Measurements from ENCODE around the gene GPRC5B.

The GPRC5B gene

DNA sequence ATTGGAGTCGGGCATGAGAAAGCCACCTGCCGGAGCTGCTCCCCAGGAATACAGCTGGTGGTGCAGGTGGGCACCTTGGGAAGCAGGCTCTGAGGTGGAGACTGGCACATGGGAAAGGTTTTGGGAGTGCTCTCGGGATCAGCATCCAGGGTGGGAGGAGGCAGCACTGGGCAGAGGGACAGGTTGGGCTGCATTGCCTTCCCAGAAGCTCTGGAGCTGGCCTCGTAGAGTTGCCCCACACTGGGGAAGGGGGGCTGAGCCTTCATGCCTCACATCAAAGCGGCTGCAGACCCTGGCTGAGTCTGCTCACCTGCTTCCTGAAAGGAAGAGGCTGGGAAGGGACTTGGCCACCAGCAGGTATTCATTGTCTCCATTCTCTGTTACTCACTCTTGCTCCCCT lies 13.5 kb upstream of the GPRC5B start:
- no peak for DNase-seq

DNA sequence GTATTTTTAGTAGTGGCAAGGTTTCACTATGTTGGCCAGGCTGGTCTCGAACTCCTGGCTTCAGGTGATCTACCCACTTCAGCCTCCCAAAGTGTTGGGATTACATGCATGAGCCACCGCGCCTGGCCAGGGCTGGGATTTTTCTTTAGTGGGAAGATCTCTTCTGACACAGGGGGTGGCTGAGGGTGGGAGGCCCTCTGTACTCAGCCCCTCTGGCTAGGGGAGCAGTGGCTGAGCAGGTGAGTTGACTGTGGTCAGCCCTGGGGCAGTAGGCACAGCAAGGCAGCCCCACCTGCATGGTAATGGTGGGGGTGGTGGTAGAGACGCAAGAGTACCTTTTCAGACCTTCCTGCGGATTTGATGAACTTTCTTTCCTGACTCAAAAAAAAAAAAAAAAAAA lies 12.3 kb upstream of the GPRC5B start:
- DNase-seq, result no peak

DNA sequence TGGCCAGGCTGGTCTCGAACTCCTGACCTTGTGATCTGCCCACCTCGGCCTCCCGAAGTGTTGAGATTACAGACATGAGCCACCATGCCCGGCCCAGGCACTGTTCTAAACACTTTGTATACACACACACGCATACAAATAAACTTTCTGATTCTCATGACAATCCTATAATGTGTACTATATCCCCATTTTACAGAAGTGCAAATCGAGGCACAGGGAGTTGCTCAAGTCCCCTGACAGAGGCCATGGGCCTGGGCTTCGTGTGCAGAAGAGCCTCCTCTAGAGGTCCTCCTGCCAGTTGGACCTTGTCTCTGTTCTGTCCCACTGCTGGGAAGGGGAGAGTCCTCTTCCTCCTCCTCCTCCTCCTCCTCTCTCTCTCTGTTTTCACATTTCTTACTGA lies 9.9 kb upstream of the GPRC5B start:
- no peak for DNase-seq

DNA sequence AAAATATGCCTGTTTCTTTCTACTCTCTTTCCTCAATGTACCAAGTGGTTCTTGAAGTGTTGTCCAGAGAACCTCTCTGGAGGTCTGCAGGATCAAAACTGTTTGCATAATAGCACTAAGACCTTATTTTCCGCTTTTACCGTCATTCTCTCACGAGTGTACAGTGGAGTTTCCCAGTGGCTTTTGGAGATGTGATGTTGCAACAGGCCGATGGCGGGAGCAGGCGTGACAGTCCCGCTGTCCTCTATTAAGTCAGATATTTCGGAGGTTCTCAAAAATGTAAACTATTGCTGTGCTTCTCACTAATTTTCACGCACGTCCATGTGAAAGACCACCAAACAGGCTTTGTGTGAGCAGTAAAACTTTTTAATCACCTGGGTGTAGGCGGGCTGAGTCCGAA lies 8.3 kb upstream of the GPRC5B start:
- DNase-seq, result no peak

DNA sequence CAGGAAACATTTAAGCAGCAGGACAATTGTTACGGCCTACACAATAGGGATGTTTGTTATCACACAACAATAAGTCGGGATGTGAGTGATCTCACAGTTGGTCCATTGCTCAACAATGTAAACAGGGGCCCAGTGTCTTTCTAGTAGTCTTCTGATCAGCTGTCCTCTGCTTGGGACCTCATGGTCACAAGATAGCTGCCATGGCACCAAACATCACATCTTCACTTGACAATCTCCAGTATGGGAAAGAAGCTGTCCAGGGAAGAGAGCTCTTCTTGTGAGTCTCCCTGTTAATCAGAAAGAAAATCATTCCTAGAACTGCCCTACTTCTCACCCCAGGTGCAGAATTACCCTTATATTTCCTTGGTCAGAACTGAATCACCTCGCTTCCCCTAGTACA lies 6.3 kb upstream of the GPRC5B start:
- no peak for DNase-seq

DNA sequence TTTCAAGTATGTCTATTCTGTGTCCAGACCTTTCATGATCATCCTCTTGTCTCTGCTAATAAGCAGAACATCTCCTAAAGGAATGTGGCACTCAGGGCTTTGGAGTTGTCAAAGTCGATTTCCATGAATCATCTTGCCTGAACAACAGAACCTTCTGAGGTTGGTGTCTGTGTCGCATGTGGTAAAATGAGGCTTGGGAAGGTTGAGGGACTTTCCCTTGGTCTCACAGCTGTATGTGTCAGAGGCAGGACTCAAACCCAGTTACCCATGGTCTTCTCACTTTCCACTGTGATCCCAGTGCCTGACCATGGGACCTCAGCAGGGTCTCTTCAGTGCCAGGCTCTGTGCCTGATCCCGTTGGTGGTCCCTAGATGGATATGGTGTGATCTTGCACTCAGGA lies 4.2 kb upstream of the GPRC5B start:
- no peak for DNase-seq

DNA sequence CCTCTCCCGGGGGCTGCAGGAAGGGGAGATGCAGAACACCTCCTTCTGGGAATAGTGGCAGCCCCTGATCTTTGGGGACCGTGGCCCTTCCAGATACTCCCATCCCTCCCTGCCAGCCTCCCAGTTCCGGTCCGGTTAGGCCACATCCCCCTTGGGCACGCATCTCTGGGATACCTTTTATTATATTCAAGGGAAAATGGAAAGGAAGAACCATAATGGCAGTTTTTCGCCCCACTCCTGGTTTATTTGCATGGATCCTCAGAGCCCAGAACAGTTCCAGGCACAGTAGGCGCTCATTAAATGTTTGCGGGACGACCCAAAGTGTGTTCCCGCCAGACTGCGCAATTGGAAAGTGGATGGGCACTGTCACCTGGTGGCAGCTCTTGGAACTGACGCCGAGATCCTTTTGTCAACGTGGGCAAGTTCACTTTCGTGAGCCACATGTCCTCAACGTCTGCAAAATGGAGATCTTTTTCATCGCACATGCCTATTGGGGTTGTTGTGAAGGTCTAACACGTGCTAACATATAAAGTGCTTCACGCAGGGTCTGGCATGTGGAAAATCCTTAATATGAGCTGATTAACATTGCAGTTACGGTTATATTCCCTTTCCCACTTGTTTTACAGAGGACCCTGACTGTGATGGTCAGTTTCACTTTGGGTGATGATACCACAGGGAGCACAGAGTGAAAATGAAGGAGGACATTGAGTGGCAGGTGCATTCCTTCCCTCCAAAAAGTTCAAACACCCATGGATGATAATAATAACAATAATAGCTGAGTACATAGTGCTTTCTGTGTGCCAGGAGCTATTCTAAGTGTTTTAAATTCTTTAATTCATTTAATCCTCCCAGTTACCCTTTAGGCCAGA lies 1.7 kb upstream of the GPRC5B start:
- DNase-seq, result peak; percentile 82

DNA sequence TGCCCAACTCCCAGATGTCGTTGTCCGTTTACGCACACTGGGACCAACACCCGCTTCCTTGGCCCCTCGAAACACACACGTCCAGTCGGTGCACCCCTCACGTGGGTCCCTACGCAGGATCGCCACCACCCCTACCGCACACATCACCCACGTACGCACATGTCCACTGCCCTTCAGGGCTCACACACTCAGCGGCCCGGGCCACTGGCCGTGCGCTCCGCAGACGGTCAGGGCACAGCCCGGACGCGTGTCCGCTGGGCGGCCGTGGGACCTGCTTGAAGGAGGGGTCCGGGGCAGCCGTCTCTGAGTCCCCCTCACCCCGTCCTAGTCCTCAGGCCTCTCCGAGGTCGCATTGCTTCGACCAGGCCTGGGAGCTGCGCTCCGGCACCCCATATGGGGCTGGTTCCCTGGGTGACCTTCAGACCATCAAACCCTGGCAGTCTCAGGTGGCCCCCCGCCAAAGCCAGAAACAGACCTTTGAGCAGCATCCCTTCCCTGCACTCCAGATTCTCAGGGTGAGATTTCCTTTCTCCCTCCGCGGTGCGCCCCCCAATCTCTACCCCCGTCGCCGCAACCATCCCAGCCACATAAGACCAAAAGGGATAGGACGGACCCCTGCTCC lies 914 bp upstream of the GPRC5B start:
- DNase-seq, result no peak

DNA sequence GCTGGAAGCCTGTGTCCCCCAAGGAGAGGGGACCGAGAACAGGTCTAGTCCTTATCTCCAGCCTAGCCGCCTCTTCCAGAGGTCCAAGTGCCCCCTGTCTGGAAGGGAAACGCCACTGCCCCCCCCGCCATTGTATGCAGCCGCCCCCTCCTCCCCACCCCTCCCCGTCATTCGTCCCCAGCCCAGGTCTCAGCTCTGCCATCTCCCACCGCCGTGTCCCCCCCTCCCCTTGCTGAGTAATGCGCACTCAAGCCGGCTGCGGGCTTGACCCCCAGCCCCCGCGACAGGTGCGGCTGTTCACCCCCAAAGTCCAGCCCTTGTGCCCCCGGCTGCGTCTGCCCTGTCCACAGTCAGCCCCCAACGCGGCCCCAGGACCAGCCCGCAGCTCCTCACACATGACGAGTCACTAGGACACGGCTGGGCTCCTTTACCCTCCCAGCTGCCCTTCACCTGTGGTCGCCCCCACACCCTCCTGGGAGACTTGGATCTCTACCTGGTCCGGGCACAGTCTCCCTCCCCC lies 622 bp downstream of the GPRC5B start:
- no peak for DNase-seq

DNA sequence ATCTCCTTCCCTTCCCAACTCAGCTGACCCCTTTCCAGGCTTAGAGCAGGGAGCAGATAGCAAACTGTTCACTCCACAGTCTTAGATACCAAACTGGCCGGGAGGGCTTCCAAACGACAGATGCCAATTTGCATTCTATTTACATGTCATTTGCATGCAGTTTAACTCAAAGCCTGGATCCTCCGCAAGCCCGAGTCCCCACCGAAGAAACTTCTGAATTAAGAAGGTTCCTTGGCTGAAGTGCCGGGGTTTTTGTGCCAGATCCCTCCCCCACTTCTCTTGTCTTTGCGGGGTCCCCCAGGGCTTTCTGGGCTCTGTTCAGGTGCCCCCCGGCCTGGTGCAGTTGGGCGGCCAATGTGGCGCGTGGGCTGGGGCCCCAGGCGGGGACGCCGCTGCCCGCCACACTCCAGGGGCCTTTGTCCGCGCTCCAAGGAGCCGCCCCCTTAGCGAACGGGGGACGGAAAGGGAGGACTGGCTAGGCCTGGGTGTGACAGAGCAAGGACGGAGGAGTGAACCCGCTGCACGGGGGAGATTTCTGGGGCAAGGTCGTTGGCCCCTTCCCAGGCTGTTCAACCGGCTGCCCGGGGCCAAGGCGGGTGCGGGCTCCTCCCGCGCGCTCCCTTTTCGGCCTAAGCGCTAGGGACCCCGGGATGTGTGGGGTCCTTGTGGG lies 1.2 kb downstream of the GPRC5B start:
- DNase-seq, result no peak

DNA sequence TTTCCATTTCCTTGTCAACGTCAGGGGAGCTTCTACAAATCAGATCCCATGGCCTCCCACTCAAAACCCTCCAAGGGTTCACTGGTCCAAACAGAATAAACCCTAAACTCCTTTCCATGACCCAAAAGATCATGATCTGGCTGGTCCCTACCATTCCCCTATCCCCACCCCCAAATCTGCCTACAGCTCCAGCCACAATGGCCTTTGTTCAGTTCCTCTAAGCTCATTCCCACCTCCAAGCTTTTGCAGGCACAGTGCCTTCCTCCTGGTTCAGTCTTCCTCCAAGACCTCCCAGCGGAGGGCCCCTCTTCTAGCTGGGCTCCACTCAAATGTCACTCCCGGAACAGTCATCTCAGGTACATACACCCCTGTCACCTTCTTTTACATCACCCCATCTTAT lies 2.0 kb downstream of the GPRC5B start:
- no peak for DNase-seq

DNA sequence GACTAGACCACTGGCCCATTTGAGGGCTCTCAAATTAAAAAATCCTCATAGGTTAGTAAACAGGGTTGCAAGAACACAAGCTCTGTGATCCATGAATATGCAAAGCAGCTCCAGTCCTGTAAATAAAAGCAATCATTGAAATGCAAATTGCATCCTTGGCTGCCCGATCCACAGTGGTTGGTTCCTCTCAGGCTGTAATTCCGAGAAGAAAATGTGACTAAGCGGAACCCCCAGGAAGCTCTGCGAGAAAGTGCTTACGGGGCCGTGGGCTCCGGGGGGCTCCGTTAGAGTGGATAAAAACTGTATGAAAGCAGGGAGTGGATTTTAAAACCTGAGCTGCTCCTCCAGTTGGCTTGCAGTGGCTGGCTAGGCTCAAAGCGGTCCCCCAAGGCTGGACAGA lies 2.5 kb downstream of the GPRC5B start:
- DNase-seq, result no peak

DNA sequence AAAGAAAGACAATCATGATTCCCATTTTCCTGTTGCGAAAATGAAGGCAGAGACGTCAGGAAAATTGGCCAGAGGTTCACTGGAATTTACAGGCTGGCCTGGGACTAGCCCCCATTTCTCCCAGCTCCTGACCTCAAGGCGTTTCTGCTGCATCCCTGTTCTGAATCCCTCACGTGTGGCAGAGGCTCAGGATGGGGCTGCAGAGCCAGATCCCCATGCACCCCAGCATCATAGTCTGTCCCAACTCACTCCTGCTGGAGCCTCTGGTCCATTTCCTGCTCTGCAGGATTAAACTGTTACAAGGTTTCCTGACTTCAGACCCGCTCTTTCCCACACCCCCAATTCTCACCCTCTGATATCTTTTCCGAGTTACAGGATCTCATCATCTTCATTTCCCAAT lies 2.9 kb downstream of the GPRC5B start:
- DNase-seq, result no peak

DNA sequence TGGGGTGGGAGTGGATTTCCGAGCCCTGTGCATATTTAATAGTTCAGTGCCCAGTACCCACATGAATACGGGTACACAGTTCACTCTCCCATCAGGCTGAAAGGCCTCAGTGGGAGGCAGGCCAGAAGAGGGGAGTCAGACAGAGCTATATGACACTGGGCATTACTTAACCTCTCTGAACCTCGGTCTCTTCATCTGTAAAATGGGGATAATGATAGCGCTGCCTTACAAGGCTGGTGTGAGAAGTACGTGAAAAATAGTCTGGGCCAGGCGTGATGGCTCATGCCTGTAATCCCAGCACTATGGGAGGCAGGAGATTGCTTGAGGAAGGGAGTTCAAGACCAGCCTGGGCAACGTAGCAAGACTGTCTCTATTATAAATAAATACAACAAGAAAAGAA lies 3.6 kb downstream of the GPRC5B start:
- no peak for DNase-seq

DNA sequence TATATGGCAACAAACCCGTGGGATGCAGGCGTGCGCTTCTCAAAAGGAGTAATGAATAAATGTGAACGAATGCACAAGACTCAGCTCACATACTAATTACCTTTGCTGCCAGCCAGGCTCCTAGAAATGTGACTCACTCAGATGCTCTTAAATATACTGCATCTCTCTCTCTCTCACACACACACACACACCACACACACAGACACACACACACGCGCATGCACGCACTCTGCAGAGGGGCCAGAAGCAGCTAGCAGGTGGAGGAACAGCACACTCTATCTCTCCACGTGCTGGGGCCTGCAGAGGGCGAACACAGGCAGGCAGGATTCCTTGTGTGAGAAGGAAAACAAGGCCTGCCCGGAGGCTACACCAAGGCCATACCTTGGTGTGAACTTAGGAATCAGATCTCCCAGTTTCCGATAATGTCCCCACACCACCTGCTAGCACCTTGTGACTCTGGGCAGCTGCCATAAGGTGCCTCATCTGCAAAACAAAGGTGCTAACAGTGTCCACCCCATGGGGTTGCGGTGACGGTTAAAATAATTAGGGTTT lies 5.3 kb downstream of the GPRC5B start:
- DNase-seq, result peak; percentile 91

DNA sequence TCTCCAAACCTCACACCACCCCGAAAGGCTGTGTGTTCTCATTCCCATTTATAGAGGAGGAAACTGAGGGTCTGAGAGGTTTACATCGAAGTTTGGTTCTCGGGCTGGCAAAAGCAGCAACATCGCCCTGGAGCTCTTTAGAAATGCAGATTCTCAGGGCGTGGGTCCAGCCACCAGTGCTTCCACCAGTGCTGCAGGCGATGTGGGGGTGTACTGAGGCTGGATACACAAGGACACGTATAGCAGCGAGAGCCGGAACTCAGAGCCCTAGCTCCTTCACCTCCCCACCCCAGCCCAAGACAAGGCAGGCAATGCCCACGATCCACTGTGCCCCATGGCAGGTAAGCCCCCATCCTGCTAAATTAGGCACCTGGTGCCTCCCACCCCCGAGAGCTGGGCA lies 5.9 kb downstream of the GPRC5B start:
- DNase-seq, result no peak

DNA sequence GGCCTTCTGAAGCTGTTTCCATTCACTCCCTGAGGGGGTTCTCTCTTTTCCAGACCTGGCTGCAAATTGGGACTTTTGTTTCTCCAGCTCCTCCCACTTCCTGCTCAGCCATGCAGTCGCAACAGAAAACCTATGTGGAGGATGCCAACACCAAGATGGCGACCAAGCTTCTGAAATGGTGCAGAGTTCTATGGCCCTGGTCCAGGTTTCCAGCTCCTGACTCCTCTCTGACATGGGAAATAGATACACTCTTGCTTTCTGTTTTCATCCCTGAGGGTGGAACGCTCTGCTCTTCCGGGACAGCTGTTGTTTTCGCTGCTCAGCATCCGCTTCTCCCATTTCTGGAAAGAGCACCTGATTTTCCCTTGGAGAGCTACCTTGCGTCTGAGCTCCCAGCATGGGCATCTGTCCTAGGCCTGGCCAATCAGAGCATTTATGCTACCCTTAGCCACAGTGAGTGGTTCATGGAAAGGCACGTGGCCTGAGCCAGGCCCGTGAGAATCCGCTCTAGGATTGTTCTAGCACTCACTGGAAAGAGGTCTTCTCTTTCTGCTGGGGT lies 8.1 kb downstream of the GPRC5B start:
- DNase-seq, result no peak

DNA sequence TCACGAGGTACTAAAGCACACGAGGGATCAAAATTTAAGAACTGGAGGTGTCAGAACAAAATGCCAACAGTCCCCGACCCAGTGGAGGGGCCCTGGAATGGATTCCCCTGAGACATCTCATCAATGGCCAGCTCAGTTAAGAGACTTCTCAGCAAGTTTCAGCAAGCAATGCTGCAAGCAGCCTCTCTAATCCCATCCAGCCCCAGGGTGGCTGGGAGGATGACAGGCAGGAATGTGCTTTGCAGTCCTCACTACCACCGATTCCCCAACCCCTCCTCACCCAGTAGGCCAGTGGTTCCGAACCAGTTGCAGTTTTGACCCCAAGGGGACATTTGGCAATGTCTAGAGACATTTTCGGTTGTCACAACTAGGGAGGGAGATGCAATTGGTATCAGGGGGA lies 8.7 kb downstream of the GPRC5B start:
- DNase-seq, result no peak

DNA sequence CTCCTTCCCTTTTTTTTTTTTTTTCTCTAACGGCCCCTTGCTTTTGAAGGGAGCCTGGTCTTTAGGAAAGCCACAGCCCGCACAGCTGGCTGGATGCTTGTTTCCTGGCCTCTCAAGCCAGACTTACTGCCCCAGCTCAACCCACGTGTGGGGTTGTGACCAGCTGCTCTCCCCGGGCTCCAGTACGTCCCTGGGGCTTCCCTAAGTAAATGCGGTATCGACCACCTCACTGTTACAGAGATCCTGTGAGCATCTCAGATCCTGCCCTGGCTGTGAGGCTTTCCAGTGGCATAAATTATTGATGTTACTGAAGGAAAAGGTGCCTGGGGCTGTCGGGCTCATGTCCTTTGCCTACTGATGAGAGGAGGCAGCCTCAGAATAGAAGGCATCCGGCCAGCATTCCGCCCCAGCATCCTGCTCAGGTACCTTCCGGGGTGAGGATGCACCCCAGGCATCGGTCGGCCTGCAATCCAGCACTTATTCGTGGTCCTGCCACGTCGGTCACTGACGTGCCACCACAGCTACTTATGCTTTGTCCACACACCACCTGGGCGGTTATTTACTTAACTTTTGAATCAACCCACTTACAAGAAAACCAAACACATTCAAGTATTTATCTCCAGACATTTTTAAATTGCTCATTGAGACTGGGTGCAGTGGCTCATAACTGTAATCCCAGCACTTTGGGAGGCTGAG lies 9.6 kb downstream of the GPRC5B start:
- no peak for DNase-seq

DNA sequence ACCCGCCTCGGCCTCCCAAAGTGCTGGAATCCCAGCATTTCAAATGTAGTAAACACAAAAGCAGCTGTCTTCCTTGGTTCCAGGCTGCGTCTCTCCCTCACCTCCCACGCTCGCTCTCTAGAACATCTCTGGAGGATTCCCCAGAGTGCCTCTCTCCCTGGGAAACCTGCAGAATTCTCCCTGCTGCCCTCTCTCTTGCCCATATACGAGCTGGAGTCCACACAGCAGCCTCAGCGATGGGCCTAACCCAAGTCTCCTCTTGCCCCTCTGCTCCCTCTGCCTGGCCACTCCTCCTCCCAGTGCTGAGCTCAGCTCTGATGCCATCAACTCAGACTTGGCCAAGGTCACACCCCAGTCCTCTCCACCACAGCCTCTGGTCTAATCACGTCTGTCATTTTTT lies 10.6 kb downstream of the GPRC5B start:
- DNase-seq, result no peak

DNA sequence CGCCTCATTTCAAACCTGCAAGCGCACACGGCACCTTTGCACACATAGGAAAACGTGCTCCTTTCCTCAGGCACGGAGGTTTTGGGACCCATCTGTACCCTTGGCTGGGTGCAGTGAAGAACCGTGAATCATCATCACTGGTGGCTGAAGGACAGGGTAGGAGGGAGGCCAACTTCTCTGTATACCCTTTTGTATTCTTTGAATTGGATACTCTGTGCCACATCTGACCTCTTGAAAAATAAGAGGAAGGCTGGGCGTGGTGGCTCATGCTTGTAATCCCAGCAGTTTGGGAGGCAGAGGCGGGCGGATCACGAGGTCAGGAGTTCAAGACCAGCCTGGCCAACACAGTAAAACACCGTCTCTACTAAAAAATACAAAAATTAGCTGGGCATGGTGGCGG lies 11.7 kb downstream of the GPRC5B start:
- DNase-seq, result no peak

DNA sequence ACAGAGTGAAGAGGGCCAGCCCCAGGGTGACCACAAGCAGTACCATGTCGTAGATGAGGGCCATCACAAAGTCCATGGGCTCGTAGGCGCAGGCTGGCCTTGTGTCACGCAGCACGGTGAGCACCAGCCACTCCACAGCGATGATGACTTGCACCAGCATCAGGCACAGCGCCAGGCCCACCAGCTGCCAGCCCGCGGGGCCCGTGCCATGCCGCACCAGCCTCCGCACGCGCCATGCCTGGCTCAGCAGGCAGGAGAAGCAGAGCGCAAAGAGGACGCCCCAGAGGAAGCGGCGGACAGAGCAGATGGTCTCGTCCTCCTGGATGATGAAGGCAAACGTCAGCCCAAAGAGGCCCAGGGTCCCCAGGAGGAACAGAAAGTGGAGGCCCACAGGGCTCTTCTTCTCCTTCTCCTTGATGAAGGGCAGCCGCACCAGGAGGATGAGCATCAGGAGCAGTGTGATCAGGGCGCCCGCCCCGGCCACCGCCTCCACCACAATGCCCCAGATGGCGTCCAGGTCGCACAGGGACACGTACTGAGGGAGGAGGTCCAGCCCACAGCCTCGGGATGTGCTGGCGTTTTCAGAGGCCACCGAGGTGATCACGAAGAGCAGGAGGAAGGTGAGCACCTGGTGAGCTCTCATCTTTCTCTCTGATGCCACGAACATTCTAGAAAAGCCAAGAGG lies 12.3 kb downstream of the GPRC5B start:
- no peak for DNase-seq
